PFSK-1 (cell line): ENCODE results near the gene LORICRIN. TPM values are rescaled to one million over a fixed set of nuclear protein-coding genes. Genes with fewer than 3 reads are reported as not detected.

Source experiments
- FOXP2 ChIP-seq: optimal IDR thresholded peaks from 2 replicates; pipeline ENCODE3; 2011; ENCODE audit warnings: borderline replicate concordance, control low read depth, inconsistent platforms; ENCODE audit not compliant: insufficient read depth; ENCODE audit errors: extremely low read length, extremely low read depth
- POLR2AphosphoS5 ChIP-seq: IDR thresholded peaks from 2 replicates; pipeline ENCODE4 v1.6.1; 2012; ENCODE audit warnings: low read depth, mild to moderate bottlenecking, control low read depth, low read length, moderate library complexity
- SIN3A ChIP-seq: IDR thresholded peaks from 2 replicates; pipeline ENCODE4 v1.6.1; 2012; ENCODE audit warnings: mild to moderate bottlenecking, low read length, moderate library complexity, borderline replicate concordance; ENCODE audit not compliant: insufficient read depth
- TAF1 ChIP-seq: IDR thresholded peaks from 2 replicates; pipeline ENCODE4 v1.6.1; 2012; ENCODE audit warnings: low read length, control low read depth, borderline replicate concordance; ENCODE audit not compliant: insufficient read depth
- polyA plus RNA-seq: library from polyadenylated mRNA; unstranded; fragments of >200 nt; gene quantifications from one replicate; pipeline ENCODE4 v1.2.1, GENCODE V29; 2012; ENCODE audit warnings: low read depth, missing spikeins; ENCODE audit not compliant: insufficient read length
- TF ChIP-seq, protein P1 (sequence below), 2 experiments: IDR thresholded peaks; 2 replicates each; pipeline versions ENCODE4 v1.6.1 to v1.8.0; 2011 to 2012; ENCODE audit warnings: low read depth in 2 of 2, low read length in 2 of 2, control low read depth in 1 of 2, inconsistent platforms in 1 of 2, mild to moderate bottlenecking in 1 of 2, moderate library complexity in 1 of 2; ENCODE audit not compliant: insufficient read depth in 1 of 2

The LORICRIN gene, protein sequence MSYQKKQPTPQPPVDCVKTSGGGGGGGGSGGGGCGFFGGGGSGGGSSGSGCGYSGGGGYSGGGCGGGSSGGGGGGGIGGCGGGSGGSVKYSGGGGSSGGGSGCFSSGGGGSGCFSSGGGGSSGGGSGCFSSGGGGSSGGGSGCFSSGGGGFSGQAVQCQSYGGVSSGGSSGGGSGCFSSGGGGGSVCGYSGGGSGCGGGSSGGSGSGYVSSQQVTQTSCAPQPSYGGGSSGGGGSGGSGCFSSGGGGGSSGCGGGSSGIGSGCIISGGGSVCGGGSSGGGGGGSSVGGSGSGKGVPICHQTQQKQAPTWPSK
- polyA plus RNA-seq, result not detected

DNA sequence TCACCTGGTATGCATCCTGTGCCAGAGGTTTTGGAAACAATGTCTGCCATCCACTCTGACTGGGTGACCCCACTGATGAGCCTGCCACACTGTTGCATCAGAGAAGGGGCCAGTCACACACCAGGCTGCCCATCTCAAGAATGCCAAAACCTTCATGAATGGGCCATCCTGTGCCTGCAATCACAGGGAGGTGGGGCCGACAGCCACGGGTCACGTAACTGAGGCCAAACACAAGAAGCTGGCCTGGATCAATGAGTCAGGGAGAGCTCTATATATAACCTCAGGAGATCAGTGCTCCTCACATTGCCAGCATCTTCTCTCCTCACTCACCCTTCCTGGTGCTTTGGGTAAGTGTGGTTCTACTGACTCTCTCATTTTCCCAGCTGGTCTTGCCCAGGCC is at the start of gene LORICRIN:
Gene LORICRIN (plus strand): TSS at position 301 of the 400 bp plus-strand sequence. CDS start 1,263 bp downstream, outside the sequence.
- TF ChIP-seq FOXP2, result no peak
- no peak for TF ChIP-seq TAF1

DNA sequence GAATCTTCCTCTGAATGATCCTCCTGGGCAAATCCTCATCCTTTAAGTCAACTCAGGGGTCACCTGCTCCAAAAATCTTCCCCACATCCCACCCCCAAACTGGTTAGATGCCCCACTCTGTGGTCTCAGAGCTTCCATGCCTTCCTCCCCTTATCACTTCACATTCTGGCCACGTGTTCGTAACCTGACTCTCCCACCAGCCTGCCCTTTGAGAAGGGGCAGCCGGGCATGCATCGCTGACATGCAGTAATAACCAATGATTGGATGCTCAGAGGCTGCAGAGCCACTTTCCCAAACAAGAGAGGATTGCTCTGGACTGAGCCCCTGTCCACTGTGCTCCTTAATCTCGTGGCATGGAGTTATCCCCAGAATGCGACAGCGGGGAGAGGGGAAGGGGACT is 49.3 kb upstream of the LORICRIN start:
- no peak for TF ChIP-seq TAF1
- no peak for TF ChIP-seq FOXP2
- TF ChIP-seq SIN3A, result no peak
- TF ChIP-seq, protein P1, sequence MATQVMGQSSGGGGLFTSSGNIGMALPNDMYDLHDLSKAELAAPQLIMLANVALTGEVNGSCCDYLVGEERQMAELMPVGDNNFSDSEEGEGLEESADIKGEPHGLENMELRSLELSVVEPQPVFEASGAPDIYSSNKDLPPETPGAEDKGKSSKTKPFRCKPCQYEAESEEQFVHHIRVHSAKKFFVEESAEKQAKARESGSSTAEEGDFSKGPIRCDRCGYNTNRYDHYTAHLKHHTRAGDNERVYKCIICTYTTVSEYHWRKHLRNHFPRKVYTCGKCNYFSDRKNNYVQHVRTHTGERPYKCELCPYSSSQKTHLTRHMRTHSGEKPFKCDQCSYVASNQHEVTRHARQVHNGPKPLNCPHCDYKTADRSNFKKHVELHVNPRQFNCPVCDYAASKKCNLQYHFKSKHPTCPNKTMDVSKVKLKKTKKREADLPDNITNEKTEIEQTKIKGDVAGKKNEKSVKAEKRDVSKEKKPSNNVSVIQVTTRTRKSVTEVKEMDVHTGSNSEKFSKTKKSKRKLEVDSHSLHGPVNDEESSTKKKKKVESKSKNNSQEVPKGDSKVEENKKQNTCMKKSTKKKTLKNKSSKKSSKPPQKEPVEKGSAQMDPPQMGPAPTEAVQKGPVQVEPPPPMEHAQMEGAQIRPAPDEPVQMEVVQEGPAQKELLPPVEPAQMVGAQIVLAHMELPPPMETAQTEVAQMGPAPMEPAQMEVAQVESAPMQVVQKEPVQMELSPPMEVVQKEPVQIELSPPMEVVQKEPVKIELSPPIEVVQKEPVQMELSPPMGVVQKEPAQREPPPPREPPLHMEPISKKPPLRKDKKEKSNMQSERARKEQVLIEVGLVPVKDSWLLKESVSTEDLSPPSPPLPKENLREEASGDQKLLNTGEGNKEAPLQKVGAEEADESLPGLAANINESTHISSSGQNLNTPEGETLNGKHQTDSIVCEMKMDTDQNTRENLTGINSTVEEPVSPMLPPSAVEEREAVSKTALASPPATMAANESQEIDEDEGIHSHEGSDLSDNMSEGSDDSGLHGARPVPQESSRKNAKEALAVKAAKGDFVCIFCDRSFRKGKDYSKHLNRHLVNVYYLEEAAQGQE (IDR thresholded peaks at IDR 0.05; ENCODE audit: insufficient read depth in 1 of 2, low read depth in 2 of 2, low read length in 2 of 2), result no peak
- no peak for TF ChIP-seq POLR2AphosphoS5

- TF ChIP-seq, protein P1 (IDR thresholded peaks at IDR 0.05; ENCODE audit: insufficient read depth in 1 of 2, low read depth in 2 of 2, low read length in 2 of 2), result no peak
- TF ChIP-seq TAF1 (no peak), POLR2AphosphoS5 (no peak), FOXP2 (no peak)
Observed at GRCh38 chr1:153212201-153212600, 47.3 kb upstream of the LORICRIN start.

DNA sequence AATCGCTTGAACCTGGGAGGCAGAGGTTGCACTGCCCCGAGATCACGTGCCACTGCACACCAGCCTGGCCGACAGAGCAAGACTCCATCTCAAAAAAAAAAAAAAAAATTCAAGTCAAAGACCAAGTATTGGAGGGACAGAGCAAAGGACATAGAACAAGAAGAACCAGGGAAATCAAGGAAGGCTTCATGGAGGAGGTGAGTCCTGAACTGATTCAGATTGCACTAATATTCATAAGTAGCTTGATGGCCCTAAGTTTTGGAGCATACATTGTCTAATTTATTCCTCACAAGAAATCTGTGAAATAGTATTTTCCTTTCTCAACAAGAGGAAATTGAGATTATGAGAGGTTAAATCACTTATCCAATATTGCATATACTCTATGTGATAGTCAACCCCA is 46.0 kb upstream of the LORICRIN start:
- TF ChIP-seq FOXP2, result no peak

- TF ChIP-seq SIN3A, result no peak
- no peak for TF ChIP-seq FOXP2
- TF ChIP-seq, protein P1 (IDR thresholded peaks at IDR 0.05; ENCODE audit: insufficient read depth in 1 of 2, low read depth in 2 of 2, low read length in 2 of 2), result no peak
- TF ChIP-seq TAF1, result no peak
- no peak for TF ChIP-seq POLR2AphosphoS5
Observed at GRCh38 chr1:153217212-153217611, 42.3 kb upstream of the LORICRIN start, which contains the start of gene PRR9. Gene PRR9, plus strand, starts transcription at chr1:153217584. Its CDS starts 561 bp downstream, at chr1:153218145.

DNA sequence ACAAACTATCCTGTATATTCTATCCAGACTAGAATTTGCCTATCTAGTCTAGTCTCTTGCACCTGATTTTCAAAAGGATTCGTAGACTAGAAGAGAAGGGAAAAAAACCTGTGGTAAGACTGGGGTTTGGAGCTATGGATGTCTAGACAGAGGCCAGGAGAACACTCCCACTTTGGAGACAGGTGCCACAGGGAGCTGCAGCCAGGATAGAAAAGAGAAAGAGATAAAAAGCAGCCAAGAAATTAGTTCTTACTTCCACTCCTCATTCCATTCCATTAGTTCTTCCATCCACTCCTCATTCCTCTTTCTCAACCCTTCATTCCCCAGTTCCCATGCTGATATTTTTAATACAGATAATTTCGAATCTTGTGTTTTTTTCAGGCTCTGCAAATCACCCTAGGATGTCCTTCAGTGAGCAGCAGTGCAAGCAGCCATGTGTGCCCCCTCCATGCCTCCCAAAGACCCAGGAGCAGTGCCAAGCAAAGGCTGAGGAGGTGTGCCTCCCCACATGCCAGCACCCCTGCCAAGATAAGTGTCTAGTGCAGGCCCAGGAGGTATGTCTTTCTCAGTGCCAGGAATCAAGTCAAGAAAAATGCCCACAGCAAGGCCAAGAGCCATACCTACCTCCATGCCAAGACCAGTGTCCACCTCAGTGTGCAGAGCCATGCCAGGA is 41.6 kb upstream of the LORICRIN start:
- TF ChIP-seq FOXP2 (no peak), TAF1 (no peak), SIN3A (no peak), POLR2AphosphoS5 (no peak)
- TF ChIP-seq, protein P1 (IDR thresholded peaks at IDR 0.05; ENCODE audit: insufficient read depth in 1 of 2, low read depth in 2 of 2, low read length in 2 of 2), result no peak
